Measurements from ENCODE around the gene ZNF334.

- no peak for TF ChIP-seq POLR2A (IDR thresholded peaks at IDR 0.05)
- TF ChIP-seq CTCF (IDR thresholded peaks at IDR 0.05), result no peak
Observed at GRCh38 chr20:46512943-46513844, at the start of gene ZNF334.

Data from breast epithelium (tissue), 3 donors.